ENCODE results near the gene PKN1. TPM values are rescaled to one million over a fixed set of nuclear protein-coding genes. Genes with fewer than 3 reads are reported as not detected.
"Not testable (repeated sequence)": the region's sequence is repeated elsewhere in the genome, so short reads cannot be mapped to it uniquely, and the experiment has no call there.

The PKN1 gene
- total and polyA plus RNA-seq, 8 donors: 42.0 to 268 (median 87.9) TPM

DNA sequence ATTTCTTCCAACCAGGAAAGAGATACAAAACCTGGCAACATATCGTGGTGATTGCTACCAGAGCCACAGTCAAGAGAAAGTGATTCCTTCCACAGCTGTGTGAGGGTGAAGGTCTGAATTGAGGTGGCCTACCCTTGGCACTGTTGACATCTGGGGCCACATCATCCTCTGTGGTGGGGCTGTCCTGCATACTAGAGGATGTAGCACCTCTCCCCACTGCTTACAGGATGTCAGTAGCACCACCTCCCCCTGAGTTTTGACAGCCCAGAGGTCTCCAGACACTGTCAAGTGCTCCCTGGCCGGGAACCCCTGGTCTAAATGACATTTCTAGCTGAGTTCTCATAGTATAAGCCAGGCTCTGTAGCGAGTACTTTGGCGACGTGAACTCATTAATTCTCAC lies 26.6 kb downstream of the PKN1 start:
- peak overlapping the region in 1 of 5 donors; percentile 52 for H3K27ac ChIP-seq
- H3K9me3 ChIP-seq: no peaks in the 10 kb centered on the region
- TF ChIP-seq EP300 (IDR thresholded peaks at IDR 0.05): no peak
- TF ChIP-seq, protein P1, sequence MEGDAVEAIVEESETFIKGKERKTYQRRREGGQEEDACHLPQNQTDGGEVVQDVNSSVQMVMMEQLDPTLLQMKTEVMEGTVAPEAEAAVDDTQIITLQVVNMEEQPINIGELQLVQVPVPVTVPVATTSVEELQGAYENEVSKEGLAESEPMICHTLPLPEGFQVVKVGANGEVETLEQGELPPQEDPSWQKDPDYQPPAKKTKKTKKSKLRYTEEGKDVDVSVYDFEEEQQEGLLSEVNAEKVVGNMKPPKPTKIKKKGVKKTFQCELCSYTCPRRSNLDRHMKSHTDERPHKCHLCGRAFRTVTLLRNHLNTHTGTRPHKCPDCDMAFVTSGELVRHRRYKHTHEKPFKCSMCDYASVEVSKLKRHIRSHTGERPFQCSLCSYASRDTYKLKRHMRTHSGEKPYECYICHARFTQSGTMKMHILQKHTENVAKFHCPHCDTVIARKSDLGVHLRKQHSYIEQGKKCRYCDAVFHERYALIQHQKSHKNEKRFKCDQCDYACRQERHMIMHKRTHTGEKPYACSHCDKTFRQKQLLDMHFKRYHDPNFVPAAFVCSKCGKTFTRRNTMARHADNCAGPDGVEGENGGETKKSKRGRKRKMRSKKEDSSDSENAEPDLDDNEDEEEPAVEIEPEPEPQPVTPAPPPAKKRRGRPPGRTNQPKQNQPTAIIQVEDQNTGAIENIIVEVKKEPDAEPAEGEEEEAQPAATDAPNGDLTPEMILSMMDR (IDR thresholded peaks at IDR 0.05): no peak
- no peak overlapping the region for H3K4me3 ChIP-seq
- peak in 1 of 2 donors; percentile 36 for DNase-seq
- H3K27me3 ChIP-seq: no peaks in the 10 kb centered on the region
- intact Hi-C loops (cut with DNase I; ENCODE audit: low total_unique reads): no loop called here
- peaks cover 0 to 4% (median 0%) of the 10 kb centered on the region in 4 donors for H3K4me1 ChIP-seq
- WGBS, 5 donors: 60 to 85% (median 76%) methylated on average over 5 of the region's 5 CpGs
- peaks cover 35 to 96% (median 92%) of the 10 kb centered on the region in 4 donors for H3K36me3 ChIP-seq

DNA sequence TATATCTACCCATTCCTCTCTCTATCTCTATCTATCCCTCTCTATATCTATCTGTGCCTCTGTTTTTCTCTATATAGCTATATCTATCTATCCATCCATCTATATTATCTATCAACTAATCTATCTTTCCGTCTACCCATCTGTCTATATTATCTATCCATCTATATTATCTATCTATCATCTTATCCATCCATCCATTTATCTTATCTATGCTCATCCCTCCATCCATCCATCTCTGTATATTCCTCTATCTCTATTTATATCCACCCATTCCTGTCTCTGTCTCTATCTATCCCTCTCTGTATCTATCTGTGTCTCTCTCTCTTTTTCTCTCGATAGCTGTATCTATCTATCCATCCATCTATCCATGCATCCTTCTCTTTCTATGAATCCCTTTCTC lies 27.8 kb downstream of the PKN1 start:
- intact Hi-C loops (cut with DNase I; ENCODE audit: low total_unique reads): no loop called here
- 69 to 94% (median 91%) methylated on average over 2 of the region's 2 CpGs for WGBS, 5 donors
- no peak for DNase-seq
- no peaks in the 10 kb centered on the region for H3K9me3 ChIP-seq
- H3K27me3 ChIP-seq: no peaks in the 10 kb centered on the region
- H3K4me1 ChIP-seq: peaks cover 0 to 4% (median 0%) of the 10 kb centered on the region in 4 donors
- H3K36me3 ChIP-seq: peaks cover 39 to 96% (median 93%) of the 10 kb centered on the region in 4 donors
- no peak overlapping the region for H3K27ac ChIP-seq
- no peak overlapping the region for H3K4me3 ChIP-seq
- TF ChIP-seq EP300 (IDR thresholded peaks at IDR 0.05): no peak
- TF ChIP-seq POLR2A (IDR thresholded peaks at IDR 0.05): no peak
- TF ChIP-seq, protein P1 (IDR thresholded peaks at IDR 0.05): no peak
- no peak for TF ChIP-seq POLR2AphosphoS5 (IDR thresholded peaks at IDR 0.05)

DNA sequence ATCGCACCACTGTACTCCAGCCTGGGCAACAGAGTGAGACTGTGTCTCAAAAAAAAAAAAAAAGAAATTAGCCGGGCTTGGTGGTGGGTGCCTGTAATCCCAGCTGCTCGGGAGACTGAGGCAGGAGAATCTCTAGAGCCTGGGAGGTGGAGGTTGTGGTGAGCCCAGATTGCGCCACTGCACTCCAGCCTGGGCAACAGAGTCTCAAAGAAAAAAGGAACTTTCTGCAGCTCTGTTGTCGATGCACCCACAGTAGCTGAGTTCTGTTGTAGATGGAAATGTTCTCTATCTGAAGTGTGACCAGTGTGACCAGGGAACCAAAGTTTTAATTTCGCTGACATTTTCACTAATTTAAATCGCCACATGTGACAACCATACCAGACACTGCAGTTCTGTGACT lies 29.3 kb downstream of the PKN1 start:
- H3K27me3 ChIP-seq; intact Hi-C loops (cut with DNase I; ENCODE audit: low total_unique reads); H3K9me3 ChIP-seq; H3K27ac ChIP-seq; DNase-seq; H3K4me3 ChIP-seq; H3K4me1 ChIP-seq: not testable (repeated sequence)
- H3K36me3 ChIP-seq: peaks cover 47 to 100% (median 98%) of the 10 kb centered on the region in 4 donors
- WGBS, 5 donors: 88 to 98% (median 95%) methylated on average over 6 to 7 of the region's 7 CpGs

DNA sequence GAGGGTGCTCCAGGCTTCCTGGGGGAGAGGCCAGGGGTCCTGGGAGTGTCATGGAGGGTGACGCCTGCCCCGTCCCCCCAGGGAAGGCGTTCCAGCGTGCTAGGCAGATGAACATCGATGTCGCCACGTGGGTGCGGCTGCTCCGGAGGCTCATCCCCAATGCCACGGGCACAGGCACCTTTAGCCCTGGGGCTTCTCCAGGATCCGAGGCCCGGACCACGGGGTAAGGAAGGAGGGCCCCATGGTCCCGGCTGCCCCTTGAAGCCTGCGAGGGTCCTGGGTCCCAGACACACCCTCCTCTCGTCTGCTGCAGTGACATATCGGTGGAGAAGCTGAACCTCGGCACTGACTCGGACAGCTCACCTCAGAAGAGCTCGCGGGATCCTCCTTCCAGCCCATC lies 30.6 kb downstream of the PKN1 start:
- DNase-seq: no peak
- no peak for TF ChIP-seq EP300 (IDR thresholded peaks at IDR 0.05)
- TF ChIP-seq POLR2AphosphoS5 (IDR thresholded peaks at IDR 0.05): no peak
- TF ChIP-seq POLR2A (IDR thresholded peaks at IDR 0.05): no peak
- TF ChIP-seq, protein P1 (IDR thresholded peaks at IDR 0.05): no peak
- WGBS, 5 donors: 96 to 100% (median 97%) methylated on average over 5 to 21 of the region's 21 CpGs
- Histone ChIP-seq H3K27ac (no peak overlapping the region), H3K4me3 (no peak overlapping the region), H3K36me3 (peaks cover 50 to 100% (median 98%) of the 10 kb centered on the region in 4 donors), H3K27me3 (no peaks in the 10 kb centered on the region), H3K9me3 (no peaks in the 10 kb centered on the region), H3K4me1 (peaks cover 0 to 4% (median 0%) of the 10 kb centered on the region in 4 donors)
- intact Hi-C loops (cut with DNase I; ENCODE audit: low total_unique reads): no loop called here

DNA sequence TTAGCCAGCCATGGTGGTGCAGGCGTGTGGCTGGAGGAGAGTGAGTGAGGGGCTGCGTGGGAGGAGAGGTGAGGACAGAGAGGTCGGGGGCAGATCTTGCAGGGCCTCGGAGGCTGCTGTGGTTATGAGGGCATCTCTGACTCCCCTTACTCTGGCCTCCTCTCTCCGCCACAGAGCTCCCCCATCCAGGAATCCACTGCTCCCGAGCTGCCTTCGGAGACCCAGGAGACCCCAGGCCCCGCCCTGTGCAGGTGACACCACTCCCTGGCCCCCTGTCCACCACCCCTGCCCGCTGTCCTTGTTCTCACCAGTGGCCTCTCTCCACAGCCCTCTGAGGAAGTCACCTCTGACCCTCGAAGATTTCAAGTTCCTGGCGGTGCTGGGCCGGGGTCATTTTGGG lies 34.3 kb downstream of the PKN1 start:
- DNase-seq: no peak
- peaks cover 60 to 94% (median 93%) of the 10 kb centered on the region in 4 donors for H3K36me3 ChIP-seq
- 84 to 92% (median 87%) methylated on average over 12 of the region's 12 CpGs for WGBS, 5 donors

More for the DNA sequence above, 34.3 kb downstream of the PKN1 start:
- H3K4me3 ChIP-seq: no peak overlapping the region
- intact Hi-C loops (cut with DNase I; ENCODE audit: low total_unique reads): no loop called here
- TF ChIP-seq POLR2A (IDR thresholded peaks at IDR 0.05) (no peak), POLR2AphosphoS5 (IDR thresholded peaks at IDR 0.05) (no peak), EP300 (IDR thresholded peaks at IDR 0.05) (no peak)
- TF ChIP-seq, protein P1 (IDR thresholded peaks at IDR 0.05): no peak
- no peaks in the 10 kb centered on the region for H3K9me3 ChIP-seq
- peaks cover 7 to 10% (median 9%) of the 10 kb centered on the region in 4 donors for H3K4me1 ChIP-seq
- H3K27me3 ChIP-seq: peaks cover 0 to 5% (median 3%) of the 10 kb centered on the region in 3 donors
- no peak overlapping the region for H3K27ac ChIP-seq

Data from stomach (tissue), 9 donors.